NCI-H2227 treated with DMSO at 0.1 percent for 48 hours (cell line): ENCODE data around the gene SLC34A1.

Experiments
- DNase-seq: peaks from one replicate; lab custom pipeline; 2025; lab: John Stamatoyannopoulos, UW

Gene SLC34A1

GRCh38 chr5:177446200-177447065 is 62.2 kb downstream of the SLC34A1 start, which contains the start of gene PRR7:
Gene PRR7, plus strand, starts transcription at chr5:177446814. Its CDS starts 8,254 bp downstream, at chr5:177455068.
- DNase-seq, result peak; percentile 31

- DNase-seq, result peak; percentile 25
Observed at GRCh38 chr5:177447066-177447610, 62.9 kb downstream of the SLC34A1 start.

- no peak for DNase-seq
Observed at GRCh38 chr5:177447611-177448243, 63.5 kb downstream of the SLC34A1 start.
